ENCODE results near the gene KLF7.
"Not testable (repeated sequence)": the region's sequence is repeated elsewhere in the genome, so short reads cannot be mapped to it uniquely, and the experiment has no call there.

The KLF7 gene

DNA sequence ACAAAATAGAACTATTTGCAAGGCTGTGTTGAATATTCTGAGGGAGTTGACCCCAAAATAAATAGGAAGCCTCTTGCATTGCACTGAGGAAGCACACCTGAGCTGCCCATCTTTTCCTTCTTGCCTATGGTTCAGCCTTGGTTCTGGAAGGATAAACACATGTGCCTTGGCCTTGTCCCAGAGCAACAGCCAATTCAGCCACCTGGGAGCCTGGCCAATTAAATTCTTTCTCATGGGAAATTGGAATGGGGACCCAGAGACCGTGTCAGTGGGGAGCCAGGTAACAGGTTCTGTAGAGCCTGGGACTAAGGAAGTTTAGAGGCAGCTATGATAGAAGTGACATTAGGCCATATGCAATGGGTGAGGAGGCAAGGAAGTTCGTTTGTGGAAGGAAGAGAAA lies 99.6 kb downstream of the KLF7 start:
- no peak for DNase-seq (ENCODE audit: low read depth in 3 of 3)

DNA sequence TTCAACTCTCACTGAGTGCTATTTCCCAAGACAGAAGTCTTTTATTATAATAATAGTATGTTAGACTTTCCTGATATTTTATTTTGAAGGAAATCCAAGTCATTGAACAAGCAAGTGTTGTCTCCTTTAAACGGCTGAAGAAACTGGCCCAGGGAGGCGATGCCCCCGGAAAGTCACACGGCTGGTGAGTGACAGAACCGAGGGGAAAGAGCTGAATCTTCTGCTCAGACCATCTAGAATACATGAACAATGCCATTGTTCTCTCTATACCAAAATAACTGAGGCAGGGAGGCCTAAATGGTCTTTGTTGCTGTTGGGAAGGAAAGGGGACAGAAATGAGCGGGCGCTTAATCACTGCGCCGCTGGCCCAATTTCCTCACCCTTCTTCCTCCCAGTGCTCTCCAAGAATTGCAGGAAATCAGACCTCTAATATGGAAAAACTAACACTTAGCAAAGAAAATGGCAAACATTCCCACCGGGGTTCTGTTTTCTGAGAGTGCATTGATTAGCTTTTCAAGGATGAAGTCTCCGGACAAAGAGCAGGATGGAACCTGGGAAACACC lies 101.5 kb downstream of the KLF7 start:
- no peak for DNase-seq (ENCODE audit: low read depth in 3 of 3)

DNA sequence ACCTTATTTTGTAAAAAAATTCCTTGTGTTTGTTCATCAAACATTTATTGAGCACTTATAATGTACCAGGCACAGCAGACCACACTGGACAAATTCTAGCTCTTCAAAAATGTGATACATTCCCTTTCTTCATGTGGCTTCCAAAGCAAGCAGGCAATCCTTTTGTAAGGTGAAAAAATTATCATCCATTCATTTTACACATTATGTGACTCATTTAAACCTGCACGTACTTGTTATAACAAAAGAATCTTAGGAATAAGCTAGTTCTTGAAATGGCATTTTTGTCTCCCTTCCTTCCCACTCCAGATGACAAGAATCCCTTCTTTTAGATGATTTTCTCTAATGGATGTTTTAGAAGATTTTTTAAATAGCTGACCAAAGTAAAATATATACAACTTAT lies 104.6 kb downstream of the KLF7 start:
- DNase-seq (ENCODE audit: low read depth in 3 of 3), result no peak

DNA sequence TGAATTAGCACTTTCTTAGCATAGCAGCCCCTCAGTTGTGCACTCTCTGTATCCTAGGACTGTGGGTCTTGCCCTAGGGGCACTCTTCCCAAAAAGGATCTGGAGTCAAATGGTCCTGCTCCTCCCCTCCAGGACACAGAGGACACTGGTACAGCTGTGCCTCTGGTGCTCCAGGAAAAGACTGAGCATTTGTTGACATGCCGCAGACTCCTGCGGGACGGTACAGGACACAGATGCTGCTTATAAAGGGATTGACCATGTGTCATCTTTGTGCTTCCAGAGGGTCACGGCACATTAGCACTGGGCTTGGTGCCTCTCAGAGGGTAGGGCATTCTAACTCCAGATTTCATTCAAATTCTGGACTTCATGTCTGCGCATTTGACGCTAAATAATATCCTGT lies 110.5 kb downstream of the KLF7 start:
- DNase-seq (ENCODE audit: low read depth in 3 of 3), result no peak

DNA sequence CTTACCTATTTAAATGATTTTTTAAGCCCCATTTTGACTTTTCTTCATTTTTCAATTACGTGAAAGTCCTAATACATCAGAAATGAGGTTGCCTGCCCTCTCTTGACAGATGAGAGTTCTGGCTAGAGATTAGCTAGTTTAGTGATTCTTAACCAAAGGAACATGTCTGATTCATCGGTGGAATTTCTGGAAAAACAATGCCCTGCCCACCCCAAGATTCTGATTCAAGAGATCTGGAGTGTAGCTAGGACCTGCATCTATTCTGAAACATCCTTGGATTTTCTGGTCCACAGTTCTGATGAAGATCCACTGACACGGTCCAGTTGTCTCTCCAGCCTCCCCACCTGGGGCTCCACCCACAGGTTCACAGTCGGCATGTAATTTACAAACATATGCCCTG lies 111.2 kb downstream of the KLF7 start:
- no peak for DNase-seq (ENCODE audit: low read depth in 3 of 3)

DNA sequence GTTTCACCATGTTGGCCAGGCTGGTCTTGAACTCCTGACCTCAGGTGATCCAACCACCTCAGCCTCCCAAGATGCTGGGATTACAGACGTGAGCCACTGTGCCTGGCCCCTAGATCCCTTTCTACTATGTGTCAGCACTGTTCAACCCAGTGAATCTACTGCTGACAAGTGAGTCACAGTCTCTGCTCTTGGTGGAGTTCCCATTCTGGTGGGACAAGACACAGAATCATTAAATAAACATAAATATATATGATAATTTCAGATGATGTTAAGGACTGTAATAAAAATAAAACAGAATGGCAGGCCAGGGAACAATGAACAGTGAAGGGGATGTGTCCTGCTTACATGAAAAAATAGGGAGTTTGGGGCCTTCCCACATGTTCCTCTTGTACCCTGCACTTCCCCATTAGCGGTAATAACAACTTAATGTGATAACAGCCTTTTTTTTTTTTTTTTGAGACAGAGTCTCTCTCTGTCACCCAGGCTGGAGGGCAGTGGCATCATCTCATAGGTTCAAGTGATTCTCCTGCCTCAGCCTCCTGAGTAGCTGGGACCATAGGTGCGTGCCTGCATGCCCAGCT lies 114.3 kb downstream of the KLF7 start:
- DNase-seq (ENCODE audit: low read depth in 3 of 3), result no peak

DNA sequence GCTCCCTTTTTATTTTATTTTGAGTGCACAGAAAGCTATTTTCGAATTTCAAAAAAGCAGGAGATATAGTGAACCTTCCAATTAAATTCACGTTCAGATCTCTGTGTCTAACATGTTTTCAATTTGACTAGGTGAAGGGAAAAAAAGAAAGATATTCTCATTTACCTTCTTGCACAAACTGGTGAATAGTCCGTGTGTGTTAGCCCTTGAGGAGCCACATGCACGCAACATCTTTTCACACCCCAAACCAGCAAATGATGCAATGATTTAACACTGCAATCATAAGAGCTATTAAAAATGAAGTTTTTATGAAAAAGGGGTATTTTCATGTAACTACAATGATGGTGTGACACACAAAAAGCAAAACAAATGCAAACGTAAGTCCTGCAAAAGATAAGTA lies 116.6 kb downstream of the KLF7 start:
- DNase-seq (ENCODE audit: low read depth in 3 of 3), result no peak

DNA sequence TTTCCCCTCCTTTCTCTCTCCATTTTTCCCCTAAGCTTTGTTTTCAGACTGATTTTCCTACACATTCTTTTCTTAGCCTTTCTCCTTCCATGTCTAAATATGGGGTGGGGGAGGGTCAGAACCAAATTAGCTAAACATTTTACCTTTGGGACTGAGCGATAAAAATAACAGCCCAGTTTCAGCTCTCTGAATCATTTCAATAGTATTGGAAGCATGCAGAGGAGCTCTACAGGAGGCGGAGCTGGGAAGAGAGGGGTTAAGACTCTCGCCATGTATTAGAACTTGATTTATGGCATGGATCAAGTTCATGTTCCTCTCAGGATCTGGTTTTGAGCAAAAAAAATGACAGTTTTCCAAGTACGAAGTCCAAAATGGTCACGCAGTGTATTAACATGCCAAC lies 117.3 kb downstream of the KLF7 start:
- DNase-seq (ENCODE audit: low read depth in 3 of 3), result no peak

DNA sequence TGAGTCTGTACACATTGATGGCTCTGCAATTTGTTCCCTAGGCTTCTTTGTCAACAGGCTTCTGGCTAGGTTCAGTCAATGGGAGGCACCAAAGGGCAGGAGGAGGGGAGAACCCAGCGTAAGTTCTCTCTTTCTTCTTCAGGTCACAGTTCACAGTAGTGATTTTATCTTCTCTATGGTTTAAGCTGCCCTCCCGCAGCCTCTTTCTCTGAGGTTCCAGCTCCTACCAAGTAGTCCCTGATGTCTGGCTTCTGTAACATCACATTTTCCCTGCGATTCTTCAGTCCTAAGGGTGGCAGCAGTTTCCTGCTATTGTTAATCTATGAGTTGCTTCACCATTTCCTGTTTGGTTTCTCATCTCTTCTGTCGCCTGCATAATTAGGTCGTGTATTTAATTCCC lies 119.0 kb downstream of the KLF7 start:
- DNase-seq (ENCODE audit: low read depth in 3 of 3), result peak in 1 of 3 donors; percentile 4

DNA sequence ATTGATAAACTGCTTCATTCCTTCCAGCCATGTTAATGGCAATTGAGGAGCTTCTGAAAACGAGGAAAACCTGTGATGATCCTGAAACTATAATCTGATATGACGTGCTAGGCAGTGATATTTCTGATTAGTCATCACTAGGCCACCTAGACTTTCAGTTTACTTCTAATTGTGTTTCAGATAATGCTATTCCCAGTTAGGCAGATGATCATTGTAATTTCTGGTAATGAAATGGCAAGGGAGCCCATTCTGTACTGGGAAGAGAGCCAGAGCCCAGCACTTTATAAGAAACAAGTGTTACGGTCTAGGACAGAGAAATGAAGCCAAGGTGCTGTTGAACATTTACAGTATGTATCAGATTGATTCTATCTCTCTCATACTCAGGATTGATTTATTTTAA lies 120.2 kb downstream of the KLF7 start:
- no peak for DNase-seq (ENCODE audit: low read depth in 3 of 3)

DNA sequence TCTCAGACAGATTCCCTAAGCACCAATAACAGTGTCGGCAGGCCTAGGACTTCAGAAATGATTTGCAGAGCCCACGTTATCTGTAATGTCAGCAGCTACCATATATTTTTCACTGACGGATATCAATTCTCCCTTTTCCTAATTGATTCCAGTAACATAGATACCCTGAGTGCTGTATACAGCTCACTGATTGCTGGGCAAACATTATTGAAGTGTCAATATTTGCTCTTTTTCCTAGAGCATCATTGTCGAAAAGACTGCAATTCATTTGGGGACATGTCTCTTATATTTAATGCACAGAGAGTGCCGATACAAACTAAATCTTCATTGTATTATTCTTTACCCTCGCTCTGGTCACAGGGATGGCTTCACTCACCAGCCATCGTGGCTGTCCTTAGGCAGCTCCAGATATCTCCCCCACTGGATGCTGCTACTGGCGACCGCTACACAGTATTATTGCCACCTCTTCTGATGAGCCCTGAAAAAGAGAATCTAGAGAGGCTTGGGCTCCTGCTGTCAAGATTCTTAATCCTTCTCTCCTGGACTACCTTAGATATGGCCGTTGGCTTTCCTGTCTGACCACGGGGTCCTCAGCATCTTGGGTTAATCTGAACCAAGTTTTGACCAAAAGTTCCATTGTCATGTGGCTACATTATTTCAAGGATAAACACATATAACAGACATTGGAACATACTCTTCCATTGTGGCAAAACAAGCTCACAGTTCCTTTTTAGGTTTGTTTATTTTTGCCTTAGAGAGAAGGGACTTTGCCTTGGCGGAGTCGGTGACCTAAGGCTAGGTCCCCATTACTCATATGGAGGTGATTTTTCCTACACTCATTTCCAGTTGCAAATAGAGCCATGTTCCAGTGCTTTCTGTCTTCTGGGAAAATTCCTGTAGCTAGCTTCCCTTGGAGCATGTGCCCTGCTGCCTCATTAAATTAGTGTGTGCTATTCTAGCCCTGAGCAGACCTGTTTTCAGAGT lies 121.1 kb downstream of the KLF7 start:
- no peak for DNase-seq (ENCODE audit: low read depth in 3 of 3)

DNA sequence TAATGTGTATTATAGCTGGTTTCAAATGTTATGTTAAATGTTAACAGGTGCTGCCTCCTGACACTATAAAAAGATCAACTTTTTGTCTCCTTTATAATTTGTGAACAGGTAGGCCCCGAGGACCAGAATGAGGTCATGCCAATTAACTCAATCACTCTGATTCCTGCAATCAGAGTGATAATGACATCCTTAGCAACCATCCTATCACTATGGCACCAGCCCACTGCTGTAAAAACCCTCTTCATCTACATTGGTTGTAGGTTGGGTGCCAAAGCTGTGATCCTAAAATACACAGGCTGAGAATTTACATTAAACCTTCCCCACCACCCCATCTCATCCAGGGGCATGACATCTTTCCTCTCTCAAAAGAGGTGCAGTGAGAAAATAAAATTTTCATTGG lies 122.9 kb downstream of the KLF7 start:
- no peak for DNase-seq (ENCODE audit: low read depth in 3 of 3)

DNA sequence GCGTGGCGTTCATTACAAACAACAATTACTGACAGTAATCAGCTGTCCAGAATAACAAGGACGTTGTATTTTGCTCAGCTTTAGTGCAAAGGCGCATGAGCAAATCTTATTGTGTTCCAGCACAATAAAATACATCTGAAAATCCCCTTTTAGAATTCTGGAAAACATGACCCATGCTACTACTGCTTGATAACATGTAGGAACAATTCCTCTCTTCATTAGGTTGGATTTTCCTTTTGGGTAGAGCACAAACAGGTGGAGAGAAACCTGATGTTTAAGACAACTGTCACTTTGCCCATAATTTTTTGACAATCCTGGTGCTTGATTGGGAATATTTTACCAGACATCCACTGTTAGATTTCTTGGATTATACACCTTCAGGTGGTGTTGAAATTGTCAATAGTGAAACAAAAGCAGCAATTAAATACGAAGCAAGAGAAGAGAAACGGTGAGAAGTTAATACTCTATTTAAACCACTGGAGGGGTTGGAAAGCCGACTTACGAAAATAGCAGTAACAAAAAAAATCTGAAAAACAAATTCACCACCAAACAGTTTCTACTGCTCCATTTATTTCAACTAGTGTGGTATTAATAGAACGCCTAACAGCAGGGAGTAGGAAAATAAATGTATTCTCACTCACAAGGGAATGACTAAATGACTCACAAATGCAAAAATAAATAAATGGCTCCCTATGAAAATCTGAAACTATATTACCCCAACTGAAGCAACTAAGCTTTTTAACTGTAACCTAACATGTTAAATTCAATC lies 123.8 kb downstream of the KLF7 start:
- no peak for DNase-seq (ENCODE audit: low read depth in 3 of 3)

DNA sequence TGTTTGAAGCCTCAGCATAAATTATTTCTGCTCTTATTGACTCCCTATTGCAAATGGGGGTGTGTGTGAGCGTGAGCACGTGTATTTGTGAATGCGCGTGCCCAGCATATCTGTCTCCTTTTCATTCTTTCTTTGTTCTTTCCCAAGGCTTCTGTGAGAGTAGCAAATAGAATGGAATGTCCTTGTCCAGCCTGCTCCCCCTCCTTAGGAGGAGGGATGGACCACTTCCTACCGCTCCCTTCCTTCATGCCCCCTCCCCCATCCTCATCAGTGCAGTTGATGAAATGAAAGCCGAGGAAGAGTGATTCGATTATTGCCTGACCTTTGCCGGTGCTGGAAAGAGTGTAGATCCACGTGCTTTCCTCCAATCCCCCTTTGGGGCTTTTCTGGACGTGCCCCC lies 124.5 kb downstream of the KLF7 start:
- DNase-seq (ENCODE audit: low read depth in 3 of 3), result no peak

DNA sequence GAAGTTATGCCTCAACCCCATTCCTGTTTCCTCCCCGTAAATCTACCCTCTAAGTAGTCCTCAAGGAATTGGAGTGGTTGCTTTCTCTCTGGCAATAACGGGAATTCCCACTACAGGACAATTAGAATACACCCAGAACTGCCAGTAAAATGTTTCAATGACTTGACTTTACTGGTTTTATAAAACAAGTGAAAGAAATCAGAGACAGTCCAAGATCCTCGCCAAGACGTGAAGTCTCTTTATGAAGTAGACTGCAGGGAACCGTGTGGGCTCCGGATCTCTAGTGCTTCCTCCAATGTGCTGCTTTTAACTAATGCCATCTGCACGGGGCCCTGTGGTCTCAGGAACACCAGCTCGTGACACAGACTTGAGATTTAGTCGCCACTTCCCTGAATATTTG lies 125.1 kb downstream of the KLF7 start:
- no peak for DNase-seq (ENCODE audit: low read depth in 3 of 3)

DNA sequence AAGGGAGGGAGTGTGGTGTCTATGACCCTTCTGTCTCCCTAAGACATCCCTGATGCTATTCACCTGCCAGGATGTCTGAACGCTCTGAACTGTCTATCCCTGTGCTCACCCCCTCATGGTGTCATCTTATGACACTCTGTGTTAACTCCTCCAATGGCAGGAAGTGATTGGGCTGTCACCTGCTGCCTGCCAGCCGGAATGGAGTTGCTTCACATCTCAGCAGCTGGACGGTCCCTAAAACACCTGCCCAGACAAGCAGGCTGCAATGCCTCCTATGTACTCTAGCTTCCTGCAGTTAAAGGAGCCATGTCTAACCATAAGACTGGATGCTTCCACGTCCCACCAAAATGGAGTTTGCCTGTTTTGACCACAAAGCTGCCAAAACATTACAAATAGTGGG lies 126.5 kb downstream of the KLF7 start:
- no peak for DNase-seq (ENCODE audit: low read depth in 3 of 3)

DNA sequence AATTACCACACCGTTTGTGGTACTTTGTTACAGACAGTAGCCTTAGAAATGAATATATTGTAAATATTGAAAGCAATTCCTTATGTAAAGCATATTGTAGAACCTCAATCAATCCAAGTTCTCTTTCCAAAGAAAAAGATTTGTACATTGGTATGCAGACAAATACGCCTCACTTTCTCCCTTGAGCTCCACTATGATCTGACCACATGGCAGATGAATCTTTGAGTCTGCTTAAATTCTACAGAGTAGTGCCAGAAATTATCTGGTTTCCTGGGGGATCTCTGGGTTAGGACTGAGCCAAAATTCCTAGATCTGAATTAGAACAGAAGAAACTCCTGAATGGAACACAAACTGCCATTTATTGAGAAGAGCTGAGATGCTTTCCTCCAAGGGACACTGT lies 127.4 kb downstream of the KLF7 start:
- DNase-seq (ENCODE audit: low read depth in 3 of 3), result no peak

DNA sequence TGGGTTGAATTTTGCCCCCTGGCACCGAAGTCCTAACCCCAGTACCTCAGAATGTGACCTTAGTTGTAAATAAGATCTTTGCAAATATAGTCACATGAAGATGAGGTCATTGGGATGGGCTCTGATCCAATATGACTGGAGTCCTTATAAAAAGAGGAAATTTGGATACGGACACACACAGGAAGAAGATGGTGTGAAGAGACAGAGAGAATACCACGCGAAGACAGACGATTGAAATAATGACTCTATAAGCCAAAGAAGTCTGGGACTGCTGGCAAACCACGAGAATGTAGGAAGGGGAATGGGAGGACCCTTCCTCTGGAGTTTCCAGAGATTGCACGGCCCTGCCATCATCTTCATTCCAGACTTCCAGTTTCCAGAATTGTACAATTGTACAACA lies 127.9 kb downstream of the KLF7 start:
- DNase-seq (ENCODE audit: low read depth in 3 of 3), result no peak

DNA sequence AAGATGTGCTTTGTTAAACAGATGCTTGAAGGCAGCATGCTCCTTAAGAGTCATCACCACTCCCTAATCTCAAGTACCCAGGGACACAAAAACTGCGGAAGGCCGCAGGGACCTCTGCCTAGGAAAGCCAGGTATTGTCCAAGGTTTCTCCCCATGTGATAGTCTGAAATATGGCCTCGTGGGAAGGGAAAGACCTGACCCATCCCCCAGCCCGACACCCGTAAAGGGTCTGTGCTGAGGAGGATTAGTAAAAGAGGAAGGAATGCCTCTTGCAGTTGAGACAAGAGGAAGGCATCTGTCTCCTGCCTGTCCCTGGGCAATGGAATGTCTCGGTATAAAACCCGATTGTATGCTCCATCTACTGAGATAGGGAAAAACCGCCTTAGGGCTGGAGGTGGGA lies 128.7 kb downstream of the KLF7 start:
- DNase-seq (ENCODE audit: low read depth in 3 of 3), result not testable (repeated sequence)

DNA sequence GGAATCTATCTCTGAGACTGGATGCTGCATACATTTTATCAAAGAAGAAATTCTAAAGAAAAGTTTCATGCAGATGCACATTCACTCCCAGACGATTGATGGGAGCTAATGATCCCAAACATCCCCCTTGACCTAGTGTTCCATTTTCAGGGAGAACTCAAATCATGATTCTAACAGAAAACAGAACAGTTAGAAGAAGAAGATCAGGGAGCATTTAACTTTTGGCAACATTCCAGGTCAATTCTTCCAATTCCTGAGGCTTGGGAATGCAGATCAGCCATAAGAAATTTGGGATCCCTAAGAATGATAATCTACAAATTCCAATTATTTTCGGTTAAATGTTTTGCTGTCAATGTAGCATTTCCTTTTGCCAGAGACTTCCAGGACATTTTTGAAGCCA lies 129.9 kb downstream of the KLF7 start:
- DNase-seq (ENCODE audit: low read depth in 3 of 3), result no peak

DNA sequence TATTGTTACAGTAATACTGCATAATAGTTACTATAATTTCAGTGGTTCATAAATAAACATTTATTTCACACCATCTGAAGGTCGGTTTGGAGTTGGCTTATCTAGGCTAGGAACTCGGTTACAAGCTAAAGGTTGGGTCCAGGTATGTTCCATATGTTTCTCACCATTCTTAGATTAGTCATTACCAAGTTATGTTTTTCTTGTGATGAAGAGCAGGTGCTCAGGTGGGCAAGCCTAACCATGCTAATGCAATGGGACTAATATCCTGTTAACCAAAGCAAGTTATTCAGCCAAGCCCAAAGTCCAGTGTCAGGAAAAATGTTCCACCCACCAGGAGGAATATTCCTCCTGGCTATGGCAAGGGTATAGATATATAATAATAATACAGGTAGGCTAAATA lies 133.3 kb downstream of the KLF7 start:
- DNase-seq (ENCODE audit: low read depth in 3 of 3), result no peak
